ENCODE measurements around the gene AIDA.
"Not testable (repeated sequence)": the region's sequence is repeated elsewhere in the genome, so short reads cannot be mapped to it uniquely, and the experiment has no call there.

The AIDA gene

DNA sequence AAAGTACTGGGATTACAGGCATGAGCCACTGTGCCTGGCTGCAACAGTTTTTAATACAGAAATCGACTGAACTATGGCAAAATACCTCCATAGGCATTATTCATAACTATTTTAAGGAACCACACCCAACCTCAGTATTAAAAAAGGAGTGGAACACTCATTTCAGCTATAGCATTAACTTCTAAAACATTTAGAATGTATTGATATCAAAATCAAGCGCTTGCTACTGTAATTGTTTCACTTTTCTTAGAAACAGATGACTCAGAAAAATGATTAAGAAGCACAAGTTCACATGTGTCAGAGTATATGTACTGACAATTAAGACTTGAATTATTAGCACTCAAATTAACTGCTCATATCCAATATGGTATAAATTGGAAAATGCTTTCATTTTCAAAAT is 15.1 kb downstream of the AIDA start:
- no peak for DNase-seq
- Mint-ChIP-seq H3K27me3 (no peaks in the 10 kb centered on the region), H3K4me3 (no peak overlapping the region), H3K9me3 (no peaks in the 10 kb centered on the region), H3K27ac (peak overlapping the region; percentile 56), H3K4me1 (peaks cover 14 to 24% of the 10 kb centered on the region in 2 donors), H3K36me3 (peaks cover 9 to 14% of the 10 kb centered on the region in 2 donors)
- ATAC-seq (replicated peaks): no peak

DNA sequence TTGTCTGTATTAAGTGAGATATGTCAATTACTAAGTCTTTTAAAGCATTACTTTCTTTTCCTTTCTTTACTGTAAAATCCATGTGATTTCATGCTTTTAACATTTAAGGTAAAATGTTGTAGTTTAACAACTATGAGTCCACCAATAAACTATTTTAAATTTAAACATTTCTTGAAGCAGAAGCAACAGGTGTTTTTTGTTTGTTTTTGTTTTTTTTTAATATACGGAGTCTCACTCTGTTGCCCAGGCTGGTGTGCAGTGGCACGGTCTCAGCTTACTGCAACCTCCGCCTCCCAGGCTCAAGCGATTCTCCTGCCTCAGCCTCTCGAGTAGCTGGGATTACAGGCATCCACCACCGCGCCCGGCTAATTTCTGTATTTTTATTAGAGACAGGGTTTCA is 15.6 kb downstream of the AIDA start:
- H3K9me3 Mint-ChIP-seq: no peaks in the 10 kb centered on the region
- H3K36me3 Mint-ChIP-seq: peaks cover 10 to 14% of the 10 kb centered on the region in 2 donors
- peaks cover 14 to 24% of the 10 kb centered on the region in 2 donors for H3K4me1 Mint-ChIP-seq
- H3K27me3 Mint-ChIP-seq: no peaks in the 10 kb centered on the region
- ATAC-seq (replicated peaks): no peak
- H3K27ac Mint-ChIP-seq: no peak overlapping the region
- no peak for DNase-seq
- H3K4me3 Mint-ChIP-seq: no peak overlapping the region

- Mint-ChIP-seq H3K27me3 (no peaks in the 10 kb centered on the region), H3K9me3 (no peaks in the 10 kb centered on the region), H3K27ac (peak overlapping the region; percentile 90), H3K36me3 (peaks cover 9% of the 10 kb centered on the region in 2 donors), H3K4me3 (peak overlapping the region; percentile 32 to 36), H3K4me1 (peaks cover 16 to 30% of the 10 kb centered on the region in 2 donors)
- peak; percentile 64 to 65 for ATAC-seq (replicated peaks)
- no peak for DNase-seq
Observed at GRCh38 chr1:222694927-222695326, 17.4 kb downstream of the AIDA start.

- no peak overlapping the region for H3K4me3 Mint-ChIP-seq
- no peak overlapping the region for H3K27ac Mint-ChIP-seq
- ATAC-seq (replicated peaks) (no peak), DNase-seq (no peak)
- H3K4me1 Mint-ChIP-seq: peaks cover 13 to 24% of the 10 kb centered on the region in 2 donors
- H3K27me3 Mint-ChIP-seq: no peaks in the 10 kb centered on the region
- peaks cover 8 to 14% of the 10 kb centered on the region in 2 donors for H3K36me3 Mint-ChIP-seq
- no peaks in the 10 kb centered on the region for H3K9me3 Mint-ChIP-seq
Observed at GRCh38 chr1:222691016-222691415, 21.3 kb downstream of the AIDA start.

GRCh38 chr1:222680080-222680479 is 32.2 kb downstream of the AIDA start:
- Mint-ChIP-seq H3K27me3 (no peaks in the 10 kb centered on the region), H3K27ac (no peak overlapping the region), H3K36me3 (peaks cover 3 to 16% of the 10 kb centered on the region in 2 donors), H3K4me1 (no peaks in the 10 kb centered on the region), H3K4me3 (no peak overlapping the region), H3K9me3 (no peaks in the 10 kb centered on the region)
- DNase-seq: no peak
- ATAC-seq (replicated peaks): no peak

DNA sequence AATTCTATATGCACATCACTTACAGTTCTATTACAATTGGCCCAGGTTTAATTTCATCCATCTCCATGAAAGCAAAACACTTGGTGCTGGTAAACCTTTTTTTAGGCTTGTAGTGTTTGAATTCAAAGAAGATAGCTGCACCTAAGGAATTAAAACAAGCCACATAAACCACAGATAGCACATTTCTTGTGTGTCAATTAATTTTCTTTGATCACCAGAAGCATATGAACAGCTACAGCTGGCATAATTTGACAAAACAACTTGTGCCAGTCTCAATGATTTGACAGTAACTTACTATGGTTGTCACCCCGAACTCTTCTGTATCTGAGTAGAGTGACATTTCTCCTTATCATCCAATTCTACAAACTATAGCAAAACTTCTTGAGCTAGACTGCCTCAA is 42.2 kb downstream of the AIDA start:
- no peak for ATAC-seq (replicated peaks)
- peaks cover 0 to 1% of the 10 kb centered on the region in 2 donors for H3K4me1 Mint-ChIP-seq
- H3K27me3 Mint-ChIP-seq: no peaks in the 10 kb centered on the region
- H3K9me3 Mint-ChIP-seq: no peaks in the 10 kb centered on the region
- H3K36me3 Mint-ChIP-seq: peaks cover 25 to 46% of the 10 kb centered on the region in 2 donors
- DNase-seq: no peak
- H3K4me3 Mint-ChIP-seq: no peak overlapping the region
- peak overlapping the region; percentile 51 for H3K27ac Mint-ChIP-seq

- not testable (repeated sequence) for H3K4me3 Mint-ChIP-seq; H3K27me3 Mint-ChIP-seq; H3K9me3 Mint-ChIP-seq; H3K27ac Mint-ChIP-seq; DNase-seq; ATAC-seq (replicated peaks); H3K4me1 Mint-ChIP-seq
- peaks cover 28 to 41% of the 10 kb centered on the region in 2 donors for H3K36me3 Mint-ChIP-seq
Observed at GRCh38 chr1:222669107-222669506, 43.2 kb downstream of the AIDA start.

DNA sequence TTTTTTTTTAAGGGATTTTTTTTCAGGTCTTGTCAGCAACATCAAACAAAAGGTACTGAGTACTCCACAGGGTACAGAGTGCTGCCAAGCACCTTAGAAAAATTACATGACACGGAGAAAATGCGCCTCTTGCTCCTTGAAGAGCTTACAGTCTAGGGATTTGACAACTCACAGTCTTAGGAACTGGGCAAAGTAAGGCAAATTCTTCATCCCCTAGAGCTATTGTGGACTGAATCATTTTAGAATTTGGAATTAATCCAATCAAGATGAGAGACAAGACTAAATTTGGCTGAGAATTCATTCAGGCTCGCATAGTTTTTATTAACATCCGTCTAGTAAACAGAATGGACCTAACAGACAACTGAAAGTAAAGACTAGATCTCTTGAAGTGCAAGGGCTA is 44.1 kb downstream of the AIDA start:
- not testable (repeated sequence) for H3K27me3 Mint-ChIP-seq; H3K4me3 Mint-ChIP-seq; H3K27ac Mint-ChIP-seq; DNase-seq; H3K4me1 Mint-ChIP-seq; H3K9me3 Mint-ChIP-seq; ATAC-seq (replicated peaks)
- peaks cover 21 to 35% of the 10 kb centered on the region in 2 donors for H3K36me3 Mint-ChIP-seq

DNA sequence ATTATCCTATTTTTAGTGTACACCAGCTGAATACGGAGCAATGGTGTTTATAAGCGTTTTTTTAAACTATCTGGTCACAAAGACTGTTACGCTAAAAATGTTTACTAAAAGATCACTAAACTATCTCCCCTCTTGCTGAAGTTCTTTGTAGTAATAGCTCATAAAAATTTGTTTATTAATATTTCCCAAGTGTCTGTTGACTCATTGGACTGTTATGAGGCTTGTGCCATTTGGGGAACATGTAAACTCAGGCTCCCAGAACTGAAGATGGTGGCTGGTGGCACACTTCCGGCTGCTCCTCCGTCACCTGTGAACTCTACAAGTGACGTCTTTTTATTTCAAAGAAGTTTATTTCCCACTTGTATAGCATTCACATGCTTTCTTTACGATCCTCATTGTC is 46.3 kb downstream of the AIDA start:
- no peak overlapping the region for H3K27ac Mint-ChIP-seq
- peaks cover 0 to 1% of the 10 kb centered on the region in 2 donors for H3K4me1 Mint-ChIP-seq
- ATAC-seq (replicated peaks) (no peak), DNase-seq (no peak)
- H3K36me3 Mint-ChIP-seq: peaks cover 18 to 29% of the 10 kb centered on the region in 2 donors
- H3K9me3 Mint-ChIP-seq: no peaks in the 10 kb centered on the region
- no peaks in the 10 kb centered on the region for H3K27me3 Mint-ChIP-seq
- no peak overlapping the region for H3K4me3 Mint-ChIP-seq

DNA sequence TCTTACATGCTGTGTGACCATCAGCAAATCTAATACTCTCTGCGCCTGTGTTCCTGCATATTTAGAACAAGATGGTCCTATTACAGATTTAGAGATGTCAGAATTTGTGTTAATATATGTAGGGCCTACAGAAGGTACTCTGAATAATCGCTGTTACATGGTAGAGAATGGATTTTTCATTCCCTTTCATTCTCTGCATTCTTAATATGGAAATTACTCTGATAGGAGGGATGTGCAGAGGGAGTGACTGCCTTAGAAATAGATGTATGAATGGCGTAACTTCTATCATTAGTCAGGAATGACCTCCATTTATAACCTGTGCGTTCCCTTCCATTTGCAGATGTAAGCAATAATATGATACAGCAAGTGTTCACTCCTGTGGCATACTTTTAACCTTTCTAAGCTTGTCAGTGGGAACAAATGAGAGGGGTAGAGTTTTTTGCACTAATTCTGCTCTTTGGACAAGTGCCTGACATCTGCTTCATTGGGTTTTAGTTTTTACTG is 48.8 kb downstream of the AIDA start:
- Mint-ChIP-seq H3K4me3 (no peak overlapping the region), H3K9me3 (no peaks in the 10 kb centered on the region), H3K4me1 (peaks cover 1 to 2% of the 10 kb centered on the region in 2 donors), H3K27ac (no peak overlapping the region), H3K36me3 (peaks cover 22 to 26% of the 10 kb centered on the region in 2 donors), H3K27me3 (no peaks in the 10 kb centered on the region)
- DNase-seq: no peak
- no peak for ATAC-seq (replicated peaks)

DNA sequence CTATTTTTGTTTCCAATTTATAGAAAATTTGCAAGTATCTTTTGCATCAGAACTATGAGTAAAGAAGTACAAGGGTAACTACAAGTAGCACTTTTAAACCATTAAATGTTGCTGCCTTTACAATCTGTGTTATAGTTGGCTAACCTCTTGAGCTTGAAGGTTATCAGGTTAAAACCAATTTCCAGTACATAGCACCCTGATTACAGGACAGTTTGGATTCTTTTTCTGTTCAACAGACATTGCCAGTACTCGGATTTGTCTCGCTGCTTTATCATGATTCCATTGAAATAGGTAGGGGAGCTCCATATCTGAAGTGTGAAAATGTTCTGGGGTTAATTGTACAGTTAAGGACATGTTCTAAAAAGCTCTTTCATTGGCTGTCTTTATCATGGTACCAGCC is 54.4 kb downstream of the AIDA start:
- H3K36me3 Mint-ChIP-seq: peaks cover 39 to 55% of the 10 kb centered on the region in 2 donors
- ATAC-seq (replicated peaks) (no peak), DNase-seq (no peak)
- no peaks in the 10 kb centered on the region for H3K27me3 Mint-ChIP-seq
- no peak overlapping the region for H3K4me3 Mint-ChIP-seq
- peak overlapping the region; percentile 75 for H3K27ac Mint-ChIP-seq
- H3K4me1 Mint-ChIP-seq: peaks cover 14 to 41% of the 10 kb centered on the region in 2 donors
- H3K9me3 Mint-ChIP-seq: no peaks in the 10 kb centered on the region

DNA sequence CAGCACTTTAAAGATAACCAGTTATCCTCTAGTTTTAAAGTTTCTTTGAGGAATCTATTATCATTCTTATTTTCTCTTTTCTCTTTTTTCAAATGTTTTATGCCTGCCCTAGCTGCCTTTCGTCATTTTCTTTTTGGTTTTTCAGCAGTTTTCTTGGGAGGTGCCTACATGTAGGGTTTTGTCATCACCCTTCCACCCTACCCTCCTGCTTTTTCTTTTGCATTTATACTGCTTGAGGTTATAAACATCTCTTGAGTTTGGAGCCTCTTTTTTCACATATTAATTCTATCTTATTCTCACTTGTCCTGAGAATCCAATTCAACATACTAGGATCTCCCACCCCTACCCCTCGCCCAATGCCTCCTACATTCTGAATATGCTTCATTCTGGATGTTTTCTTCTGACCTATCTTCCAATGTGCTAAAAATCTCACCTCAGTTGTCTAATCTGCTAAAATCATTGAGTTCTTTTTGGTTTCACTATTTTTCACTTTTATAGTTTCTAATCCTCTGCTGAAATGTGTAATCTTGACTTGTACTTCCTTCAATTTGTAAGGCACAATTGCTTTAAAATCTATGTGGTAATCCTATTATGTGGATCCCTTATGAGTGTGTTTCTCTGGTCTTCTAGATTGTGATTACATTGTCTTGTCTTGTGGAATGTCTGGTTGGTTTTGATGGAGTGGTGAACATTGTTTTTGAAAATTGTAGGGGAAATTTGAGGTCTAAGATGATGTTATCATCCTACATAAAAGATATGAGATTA is 55.7 kb downstream of the AIDA start:
- Mint-ChIP-seq H3K9me3 (no peaks in the 10 kb centered on the region), H3K36me3 (peaks cover 43 to 62% of the 10 kb centered on the region in 2 donors), H3K27me3 (no peaks in the 10 kb centered on the region), H3K4me1 (peaks cover 19 to 47% of the 10 kb centered on the region in 2 donors), H3K4me3 (no peak overlapping the region), H3K27ac (peak overlapping the region; percentile 77)
- DNase-seq (no peak), ATAC-seq (replicated peaks) (no peak)

DNA sequence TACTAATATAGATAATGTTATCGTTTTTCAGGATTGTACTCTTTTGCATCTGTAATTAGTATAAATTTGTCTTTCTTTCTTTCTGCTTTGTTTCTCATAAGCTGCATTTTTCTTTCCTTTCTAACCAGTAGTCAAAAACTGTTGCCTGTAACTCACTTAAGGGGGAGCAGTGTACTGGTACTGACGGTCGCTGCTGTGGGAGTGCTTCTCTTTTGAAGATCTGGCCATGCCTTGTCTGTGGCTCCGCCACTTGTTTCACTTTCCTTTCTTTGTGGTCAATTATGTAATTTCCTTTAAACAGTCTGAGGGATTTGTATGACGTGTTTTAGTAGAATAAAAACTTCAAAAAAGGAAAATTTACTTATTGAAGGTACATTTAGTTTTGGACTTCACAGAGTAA is 57.4 kb downstream of the AIDA start:
- peak; percentile 94 to 95 for ATAC-seq (replicated peaks)
- H3K36me3 Mint-ChIP-seq: peaks cover 44 to 59% of the 10 kb centered on the region in 2 donors
- peak; percentile 39 for DNase-seq
- H3K27me3 Mint-ChIP-seq: no peaks in the 10 kb centered on the region
- peaks cover 19 to 47% of the 10 kb centered on the region in 2 donors for H3K4me1 Mint-ChIP-seq
- H3K4me3 Mint-ChIP-seq: peak overlapping the region; percentile 33 to 56
- H3K27ac Mint-ChIP-seq: peak overlapping the region; percentile 80
- H3K9me3 Mint-ChIP-seq: no peaks in the 10 kb centered on the region

- ATAC-seq (replicated peaks) (peak; percentile 65 to 69), DNase-seq (no peak)
- Mint-ChIP-seq H3K9me3 (no peaks in the 10 kb centered on the region), H3K36me3 (peaks cover 40 to 59% of the 10 kb centered on the region in 2 donors), H3K4me1 (peaks cover 19 to 43% of the 10 kb centered on the region in 2 donors), H3K4me3 (no peak overlapping the region), H3K27ac (peak overlapping the region; percentile 71), H3K27me3 (no peaks in the 10 kb centered on the region)
Observed at GRCh38 chr1:222653178-222653827, 59.0 kb downstream of the AIDA start.

GRCh38 chr1:222652676-222653075 is 59.6 kb downstream of the AIDA start:
- Mint-ChIP-seq H3K9me3 (no peaks in the 10 kb centered on the region), H3K27me3 (no peaks in the 10 kb centered on the region), H3K4me1 (peaks cover 19 to 41% of the 10 kb centered on the region in 2 donors), H3K36me3 (peaks cover 39 to 58% of the 10 kb centered on the region in 2 donors), H3K4me3 (no peak overlapping the region), H3K27ac (peak overlapping the region; percentile 71)
- ATAC-seq (replicated peaks) (no peak), DNase-seq (no peak)

All from stimulated activated naive B cell treated with anti-CD40 and anti-IgM and Interleukin-4, amounts not matched to agents 10 μg/mL and 1 μg/mL and 100 μg/mL, for 72 hours (primary cell).